HT1080 (cell line): ENCODE measurements around the gene ADGRG6. TPM values are rescaled to one million over a fixed set of nuclear protein-coding genes. Genes with fewer than 3 reads are reported as not detected.
A peak's percentile ranks its signal among the peaks of the same experiment; 100 is the strongest.

Experiments
- DNase-seq: peaks from one replicate; pipeline ENCODE4 v3.0.0-alpha.2; 2015; ENCODE audit warnings: low read depth
- total RNA-seq: library from RNA; depleted of rRNA; stranded (reverse); fragments of >200 nt; shearing (Covaris generic); gene quantifications from 2 replicates; pipeline ENCODE4 v1.2.3, GENCODE V29; 2014

ADGRG6 gene
- total RNA-seq, 1 experiment from 2014 or later: 12.3 TPM

DNA sequence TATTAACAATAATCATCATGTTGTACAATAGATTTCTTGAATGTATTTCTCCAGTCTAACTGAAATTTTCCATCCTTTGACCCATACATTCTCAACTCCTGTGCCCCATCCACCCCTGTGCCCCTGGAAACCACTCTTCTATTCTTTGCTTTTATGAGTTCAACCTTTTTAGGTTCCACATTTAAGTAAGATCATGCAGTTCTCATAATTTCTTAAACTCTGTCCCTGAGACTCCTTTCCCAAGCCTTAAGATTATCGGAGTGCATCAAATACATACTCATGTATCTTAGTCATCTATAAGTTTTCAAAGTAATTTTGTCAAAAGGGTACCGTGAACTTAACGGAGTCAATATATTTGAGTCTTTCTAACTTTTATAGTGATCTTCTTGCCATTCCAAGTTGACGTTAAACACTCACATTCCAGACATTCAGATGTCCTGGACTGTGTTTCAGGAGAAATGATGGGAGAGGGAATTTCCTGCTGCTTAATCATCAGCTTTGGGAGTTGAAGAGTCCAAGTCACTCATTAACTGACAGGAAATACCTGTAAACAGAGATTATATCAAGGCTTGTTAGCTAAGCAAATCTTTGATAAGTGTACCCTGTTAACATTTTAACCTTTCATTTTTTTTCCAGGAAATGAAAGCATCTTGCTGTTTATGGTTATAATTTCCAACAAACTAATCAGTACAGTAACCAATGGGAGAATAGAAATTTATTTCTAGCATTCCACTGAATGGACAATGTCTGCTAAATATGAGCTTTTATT lies 73.3 kb downstream of the ADGRG6 start:
- peak; percentile 86 for DNase-seq

DNA sequence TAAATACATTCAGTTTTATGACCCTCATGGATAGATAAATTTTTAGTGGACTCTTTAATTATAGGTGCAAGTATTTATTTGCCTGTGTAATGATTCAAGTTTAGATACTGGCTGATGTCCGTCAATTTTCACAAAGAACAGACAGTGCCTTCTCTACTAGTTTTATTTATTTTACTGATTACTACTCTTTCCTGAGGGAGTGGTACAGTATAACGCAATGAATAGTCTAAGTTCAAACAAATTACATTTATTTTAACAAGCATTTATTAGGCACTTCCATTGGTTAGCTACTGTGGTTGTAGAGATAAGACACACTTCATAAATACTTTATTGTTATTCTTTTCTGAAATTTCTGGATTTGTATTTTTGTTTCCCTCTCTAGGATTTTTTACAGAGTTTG lies 74.3 kb downstream of the ADGRG6 start:
- no peak for DNase-seq

DNA sequence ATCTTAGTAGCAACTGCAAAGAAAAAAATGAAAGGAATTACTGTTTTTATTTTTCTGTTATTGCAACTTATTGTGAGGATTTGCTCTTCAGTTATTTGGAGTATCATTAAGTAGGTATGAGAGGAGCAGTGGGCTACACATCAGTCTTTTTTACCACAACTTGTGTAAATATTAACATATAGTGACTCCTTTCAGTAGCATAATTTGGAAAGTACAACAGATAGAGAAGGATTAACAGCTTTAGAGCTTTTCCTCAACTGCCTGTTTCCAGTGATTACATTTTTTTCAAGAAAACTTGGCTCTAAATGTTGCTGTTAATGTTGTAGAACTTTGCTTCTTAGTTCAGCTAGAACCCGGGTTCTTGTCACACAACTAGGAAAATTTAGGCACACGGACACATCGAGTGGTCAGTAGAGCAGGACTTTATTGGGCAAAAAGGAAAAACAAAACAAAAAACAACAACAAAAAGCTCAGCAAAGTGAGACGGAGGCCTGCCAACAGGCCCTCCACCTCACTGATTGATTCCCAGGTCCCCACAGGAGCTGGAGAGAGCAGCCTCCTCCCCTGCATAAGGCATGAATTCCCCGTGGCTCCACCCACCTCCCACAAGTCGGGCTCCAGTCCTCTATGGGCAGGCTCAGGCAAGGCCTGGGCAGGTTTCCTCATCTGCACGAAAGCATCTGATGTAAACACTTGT lies 75.1 kb downstream of the ADGRG6 start:
- no peak for DNase-seq

DNA sequence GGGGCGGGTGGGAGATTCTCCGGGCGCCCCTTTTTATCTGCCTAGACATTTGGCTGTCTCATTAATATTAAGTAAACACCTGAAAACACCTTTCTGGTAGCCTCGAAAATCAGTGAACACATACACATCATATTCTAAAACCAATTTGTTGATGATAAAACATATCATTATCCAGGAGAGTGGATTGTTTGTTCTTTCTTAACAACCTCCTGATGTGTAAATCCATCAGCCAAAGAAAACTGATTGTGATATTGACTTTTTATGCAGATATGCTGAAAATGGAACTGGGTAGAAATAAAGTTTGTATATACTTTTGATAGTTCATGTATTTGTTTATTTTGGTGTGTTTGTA lies 75.7 kb downstream of the ADGRG6 start:
- DNase-seq: no peak

DNA sequence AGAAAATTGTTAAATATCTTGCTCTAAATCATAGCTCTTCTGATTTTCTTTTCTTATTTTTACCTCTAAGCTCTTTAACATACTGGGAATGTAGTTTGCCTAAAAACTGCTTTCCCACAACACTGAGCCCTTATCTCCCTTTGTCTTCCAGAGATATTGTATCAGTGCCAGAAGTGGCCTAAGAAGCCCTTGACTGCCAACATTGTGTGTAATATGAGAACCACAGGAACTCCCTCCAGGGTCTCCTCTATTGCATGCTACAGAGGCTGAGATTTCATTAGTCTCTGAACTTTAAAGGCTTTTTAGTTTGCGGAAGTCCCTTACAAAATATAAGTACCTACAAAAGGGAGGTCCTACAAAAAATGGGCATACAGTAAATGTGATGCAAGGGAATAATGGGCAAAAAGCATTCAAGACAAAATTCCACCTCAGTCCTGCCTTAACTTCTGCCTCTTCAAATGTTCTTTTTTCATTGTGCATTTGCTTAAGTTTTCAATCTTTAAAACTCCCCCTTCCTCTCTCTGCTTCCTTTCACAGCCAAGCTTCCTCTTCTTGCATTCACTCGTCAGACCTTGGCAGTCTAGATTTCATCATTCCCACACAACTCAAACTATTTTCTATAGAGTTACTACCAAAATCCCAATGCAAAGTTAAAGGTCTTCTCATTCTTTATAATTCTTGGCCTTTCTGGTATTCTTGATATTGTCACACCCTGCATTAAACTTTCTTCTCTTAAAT lies 76.5 kb downstream of the ADGRG6 start:
- peak; percentile 71 for DNase-seq

DNA sequence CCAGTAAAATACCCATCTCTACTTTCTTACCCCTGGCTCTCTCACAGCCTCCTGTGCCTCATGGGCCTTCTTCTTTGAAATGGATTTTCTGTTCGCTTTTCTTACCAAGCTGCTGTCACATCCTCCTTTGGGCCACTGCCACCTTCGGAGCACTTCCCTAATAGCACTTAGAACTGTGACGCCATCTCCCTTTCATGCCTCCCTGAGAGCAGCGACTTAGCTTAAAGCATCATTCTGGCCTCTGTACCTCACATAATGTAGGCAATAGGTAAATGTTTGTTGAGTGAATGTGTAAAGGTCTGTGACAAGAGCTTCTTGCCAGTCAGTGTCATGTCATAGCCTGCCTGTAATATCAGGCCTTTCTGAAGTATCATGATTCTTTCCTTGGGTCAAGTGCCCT lies 78.8 kb downstream of the ADGRG6 start:
- DNase-seq: no peak

DNA sequence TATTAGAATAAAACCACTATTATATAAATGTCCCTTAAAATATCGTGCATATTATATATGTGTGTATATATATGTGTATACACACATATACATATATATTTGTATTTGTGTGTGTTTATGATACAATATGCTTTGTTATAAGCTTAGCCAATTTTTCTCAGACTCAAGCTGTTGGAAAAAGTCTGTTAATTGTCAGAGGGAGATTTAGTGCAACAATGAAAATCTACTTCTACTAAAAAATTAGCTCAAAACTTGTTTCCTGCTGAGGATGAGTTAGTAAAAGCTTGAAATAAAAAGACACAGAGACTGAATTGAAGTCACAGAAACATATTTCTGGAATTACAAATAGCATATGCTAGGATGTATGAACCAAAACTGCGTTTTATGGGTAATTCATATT lies 79.4 kb downstream of the ADGRG6 start:
- DNase-seq: no peak

DNA sequence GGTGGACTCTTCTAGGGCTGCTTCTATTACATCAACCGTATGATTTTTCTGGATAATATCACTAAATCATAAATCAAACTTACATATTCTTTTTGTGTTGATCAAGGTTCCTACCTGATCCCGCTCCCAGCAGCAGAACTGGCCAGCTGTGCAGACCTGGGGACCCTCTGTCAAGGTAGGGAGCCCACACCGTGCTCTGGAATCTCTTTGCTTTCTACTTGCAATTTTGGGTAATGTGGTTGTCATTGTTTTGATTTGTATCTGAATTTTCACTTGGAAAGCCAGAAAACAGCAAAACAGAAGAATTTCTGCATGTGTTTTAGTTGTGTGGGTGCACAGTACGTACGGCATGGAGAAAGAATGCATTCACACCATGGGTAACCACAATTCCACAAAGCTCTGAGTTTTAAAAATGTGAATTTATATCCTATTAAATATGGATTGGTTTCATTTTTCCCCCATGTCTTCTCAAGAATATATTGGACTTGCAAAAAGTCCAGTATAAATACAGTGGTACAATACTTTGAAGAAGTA lies 80.1 kb downstream of the ADGRG6 start:
- DNase-seq: no peak

DNA sequence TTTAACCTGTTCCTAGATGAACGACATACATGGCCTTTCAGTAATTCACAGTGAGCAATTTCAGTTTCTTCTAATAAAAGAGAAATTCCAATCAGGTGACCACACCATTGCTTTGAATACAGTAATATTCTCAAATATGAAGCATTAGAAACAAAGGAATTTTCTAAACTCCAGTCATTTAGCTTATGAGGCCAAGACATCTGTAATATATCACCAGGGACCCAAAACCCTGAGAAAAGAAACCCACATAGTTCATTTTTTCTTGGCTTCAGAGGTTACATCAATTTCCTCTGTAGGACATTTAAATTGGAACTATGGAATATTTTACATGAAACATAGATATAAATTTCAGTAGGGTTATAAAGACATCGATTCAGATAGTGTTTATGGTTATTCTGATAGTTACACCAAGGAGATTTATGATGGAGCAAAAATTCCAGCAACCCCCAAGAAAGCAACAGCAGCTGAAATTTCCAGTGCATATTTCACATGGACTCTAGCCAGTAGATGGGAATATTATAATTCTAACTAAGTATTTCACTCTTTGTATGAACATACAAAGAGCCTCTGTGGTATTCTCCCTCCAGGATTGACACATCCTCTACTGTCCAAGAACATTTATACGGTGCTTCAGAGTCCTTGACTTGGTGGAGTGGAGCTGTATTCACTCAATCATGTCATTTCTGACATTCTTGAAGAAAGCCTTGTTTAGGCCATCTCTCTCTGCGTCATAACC lies 82.9 kb downstream of the ADGRG6 start:
- DNase-seq: no peak

DNA sequence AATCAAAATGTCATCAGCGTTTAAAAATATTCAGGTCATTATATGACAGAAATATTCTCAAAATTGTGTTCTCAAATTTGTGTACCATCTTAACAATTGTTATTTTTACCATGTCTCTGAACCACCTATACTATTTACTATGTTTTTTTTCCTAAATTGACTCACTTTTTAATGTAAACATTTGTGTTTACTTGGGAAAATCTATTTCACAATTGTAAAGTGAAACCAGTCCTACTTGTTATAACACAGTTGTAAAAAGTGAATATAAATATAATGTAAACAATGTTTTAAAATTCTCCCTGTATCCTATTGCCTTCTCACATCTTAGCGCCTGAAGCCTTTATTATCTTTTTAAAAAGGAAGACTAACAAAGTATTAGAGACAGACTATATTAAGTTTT lies 83.5 kb downstream of the ADGRG6 start:
- DNase-seq: no peak

DNA sequence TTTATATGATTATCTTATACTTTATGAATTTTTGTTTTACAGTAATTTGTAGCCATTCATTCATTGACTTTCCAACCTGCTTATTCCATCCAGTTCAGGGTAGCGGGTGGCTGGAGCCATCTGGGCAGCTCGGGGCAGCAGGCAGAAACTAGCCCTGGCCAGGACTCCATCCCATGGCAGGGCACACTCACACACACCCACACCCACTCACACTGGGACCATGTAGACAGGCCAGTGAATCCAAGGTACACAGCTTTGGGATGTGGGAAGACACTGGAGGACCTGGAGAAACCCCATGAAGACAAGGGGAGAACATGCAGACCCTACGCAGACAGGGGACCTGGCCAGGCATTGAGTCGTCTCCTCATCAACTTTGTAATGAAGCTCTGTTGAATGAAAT lies 84.8 kb downstream of the ADGRG6 start:
- no peak for DNase-seq

DNA sequence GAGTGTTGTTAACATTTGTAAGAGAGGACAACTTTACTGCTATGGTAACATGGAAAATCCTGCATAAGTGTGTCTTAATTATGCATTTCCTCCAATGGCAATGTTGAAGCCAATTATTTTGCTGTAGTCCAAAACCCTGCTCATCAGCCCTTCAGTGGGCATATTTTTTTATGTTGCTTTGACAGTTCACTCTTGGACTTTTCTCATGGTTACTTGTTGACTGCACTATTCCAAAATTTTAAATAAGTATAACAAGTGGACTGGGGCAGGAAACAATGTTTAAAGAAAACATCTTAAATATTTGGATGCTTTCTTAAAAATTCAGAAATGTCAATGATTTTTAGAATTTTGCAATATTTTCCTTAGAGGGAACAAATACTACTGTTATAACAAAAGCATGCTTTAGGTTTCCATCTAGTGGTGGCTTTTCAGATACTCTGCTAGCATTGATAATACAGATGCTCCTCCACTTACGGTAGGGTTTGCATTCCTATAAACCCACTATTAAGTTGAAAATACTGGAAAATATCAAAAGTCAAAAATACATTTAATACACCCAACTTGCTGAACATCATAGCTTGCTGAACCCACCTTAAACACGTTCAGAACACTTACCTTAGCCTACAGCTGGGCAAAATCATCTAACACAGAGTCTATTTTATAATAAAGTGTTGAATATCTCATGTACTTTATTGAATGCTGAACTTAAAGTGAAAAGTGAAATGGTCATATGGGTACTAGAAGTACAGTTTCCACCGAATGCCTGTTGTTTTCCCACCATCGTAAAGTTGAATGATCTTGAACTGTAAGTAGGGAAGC lies 86.4 kb downstream of the ADGRG6 start:
- peak; percentile 49 for DNase-seq

DNA sequence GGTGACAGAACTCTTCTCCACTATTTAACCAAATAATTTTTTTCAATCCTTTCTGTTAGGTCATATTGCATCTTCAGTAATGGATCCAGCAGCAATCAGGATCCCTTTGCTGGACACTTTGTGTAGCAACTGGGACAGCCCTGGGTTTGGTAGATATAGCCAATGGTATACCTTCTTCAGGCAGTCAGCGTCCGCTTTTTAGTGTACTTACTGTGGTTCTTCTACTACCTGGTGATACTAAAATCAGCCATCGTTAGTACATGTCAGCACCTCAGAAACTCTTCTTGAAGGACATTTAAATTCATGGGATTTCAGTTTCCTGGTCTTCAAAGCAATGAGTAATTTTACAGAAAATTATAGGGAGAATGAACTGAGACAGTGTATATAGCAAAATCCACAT lies 93.5 kb downstream of the ADGRG6 start:
- no peak for DNase-seq

DNA sequence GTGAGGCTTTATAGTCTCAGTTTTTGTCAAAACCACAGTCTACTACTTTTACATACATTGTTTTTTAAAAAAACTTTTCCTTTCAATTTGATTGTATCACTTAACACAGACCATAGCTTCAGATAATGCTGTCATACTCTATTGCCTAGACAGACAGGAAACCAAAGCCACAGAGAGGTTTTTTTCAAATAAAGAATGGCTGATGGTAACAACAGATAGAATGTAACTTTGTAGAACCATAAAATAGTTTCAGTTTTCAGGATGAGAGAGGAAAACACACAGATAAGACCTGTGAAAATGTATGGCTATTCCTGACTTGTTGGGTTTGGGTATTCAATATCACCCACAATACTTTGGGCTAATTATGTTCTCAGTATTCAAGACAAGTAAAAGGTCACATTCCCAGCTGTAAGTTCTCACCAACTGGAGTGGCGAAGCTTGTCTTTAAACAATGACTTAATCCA lies 94.0 kb downstream of the ADGRG6 start:
- peak; percentile 47 for DNase-seq

DNA sequence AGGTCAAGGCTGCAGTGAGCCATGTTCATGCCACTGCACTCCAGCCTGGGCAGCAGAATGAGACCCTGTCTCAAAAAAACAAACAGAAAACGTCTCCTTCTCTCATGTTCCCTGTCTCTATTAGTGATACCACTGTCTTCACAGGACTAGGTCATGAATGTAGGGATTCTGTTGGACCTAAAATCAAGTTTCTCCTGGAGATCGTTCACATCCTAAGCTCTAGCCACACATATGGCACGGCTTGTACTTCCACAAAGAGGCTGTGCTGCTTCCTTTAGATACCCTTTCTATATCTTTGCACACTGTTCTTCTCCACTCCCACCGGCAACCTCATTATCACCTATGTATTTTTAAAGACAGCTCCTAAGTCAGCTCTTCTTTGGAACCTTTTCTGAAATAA lies 96.5 kb downstream of the ADGRG6 start:
- no peak for DNase-seq

DNA sequence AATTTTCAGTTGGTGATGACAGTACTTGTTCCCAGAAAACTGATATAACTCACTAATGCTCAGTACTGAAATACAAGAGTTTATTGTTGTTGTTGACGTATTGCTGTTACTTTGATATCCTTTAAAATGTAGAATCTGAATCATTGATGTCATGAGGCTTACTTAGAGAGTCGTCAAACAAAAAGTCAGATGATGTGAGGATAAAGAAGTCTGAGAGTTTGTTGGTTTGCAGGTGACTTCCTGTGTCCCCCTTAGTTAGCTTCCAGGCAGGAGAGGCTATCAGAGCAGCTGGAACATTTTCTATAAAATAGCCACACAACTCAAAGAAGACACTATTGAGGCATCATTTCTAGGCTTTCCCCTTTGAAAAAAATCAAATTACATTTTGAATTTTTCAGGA lies 97.9 kb downstream of the ADGRG6 start:
- DNase-seq: no peak

DNA sequence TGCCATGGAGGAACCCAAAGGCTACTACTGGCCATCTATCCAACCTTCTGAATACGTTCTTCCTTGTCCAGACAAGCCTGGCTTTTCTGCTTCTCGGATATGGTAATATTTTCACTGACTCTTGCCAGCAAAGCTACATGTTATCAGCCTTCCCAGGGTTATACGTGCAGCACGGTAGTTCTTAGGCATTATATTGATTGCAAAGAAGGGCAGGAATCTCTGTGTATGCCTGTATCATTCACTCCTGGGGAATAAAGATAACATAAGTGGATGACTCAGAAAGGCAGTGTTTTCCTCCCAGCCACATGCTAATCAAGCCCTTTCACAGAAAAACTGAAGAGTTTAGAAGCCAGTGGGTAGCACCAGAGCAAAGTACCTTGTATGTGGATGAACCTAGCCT lies 98.7 kb downstream of the ADGRG6 start:
- peak; percentile 54 for DNase-seq

DNA sequence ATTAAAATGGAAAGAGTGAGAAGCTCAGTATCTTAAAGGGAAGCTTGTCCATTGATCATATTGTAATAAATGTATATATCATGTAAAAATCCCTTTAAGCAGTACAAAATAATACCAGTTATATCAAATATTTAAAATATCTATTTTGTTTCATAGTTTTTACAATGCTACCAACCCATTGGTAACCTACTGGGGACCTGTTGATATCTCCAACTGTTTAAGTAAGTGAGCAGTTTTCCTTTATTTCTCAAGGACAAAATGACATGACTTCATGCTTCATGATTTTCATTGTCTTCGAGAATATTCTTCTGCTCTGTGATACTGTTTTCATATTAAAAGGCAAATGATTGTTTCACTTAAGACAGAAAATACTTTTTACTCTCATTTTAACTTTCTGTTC lies 100.0 kb downstream of the ADGRG6 start:
- DNase-seq: no peak

DNA sequence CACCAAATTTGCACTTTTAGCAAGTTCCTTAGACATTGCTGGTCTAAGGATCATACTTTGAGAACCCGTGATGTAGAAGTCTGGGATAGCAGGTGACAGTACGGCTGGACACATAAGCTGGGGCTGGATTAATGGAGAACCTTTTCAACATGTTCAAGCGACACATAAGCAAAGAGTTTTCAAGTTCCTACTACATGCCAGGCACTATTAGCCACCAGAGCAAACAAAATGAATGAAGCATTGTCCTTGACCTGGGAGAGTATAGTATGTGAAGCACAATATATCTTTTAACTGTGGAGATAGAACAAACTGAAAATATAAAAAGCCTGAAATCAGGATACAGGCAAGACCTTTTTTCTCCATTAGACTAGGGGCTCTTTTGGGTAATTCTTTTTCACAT lies 102.9 kb downstream of the ADGRG6 start:
- no peak for DNase-seq

DNA sequence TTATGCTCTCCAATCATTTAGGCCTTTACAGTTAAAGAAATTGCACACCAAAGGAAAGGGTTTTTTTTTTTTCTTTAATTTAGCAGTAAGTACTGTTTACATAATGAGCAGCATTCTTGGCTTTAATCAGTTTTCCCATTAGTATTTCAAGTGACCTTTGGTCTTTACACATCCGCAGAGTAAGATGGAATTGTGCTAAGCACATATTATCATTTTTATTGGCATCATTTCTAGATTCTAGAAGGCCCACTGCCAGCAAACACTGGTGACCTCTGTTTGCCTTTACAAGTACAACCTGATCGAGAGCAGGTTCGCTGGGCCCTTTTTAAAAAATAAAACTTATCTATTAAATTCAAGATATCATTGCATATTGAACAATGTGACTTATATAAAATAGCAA lies 104.3 kb downstream of the ADGRG6 start:
- no peak for DNase-seq
